GM23338 (cell line): ENCODE measurements around the gene DPH6. TPM values are rescaled to one million over a fixed set of nuclear protein-coding genes. Genes with fewer than 3 reads are reported as not detected.

Experiments used
- ATAC-seq: fragments of 200-7000 bp; cut with Tn5 transposase; 3 replicates; pipeline ENCODE4 v1.9.1; 2020
- DNase-seq: peaks from one replicate; pipeline ENCODE4 v3.0.0-alpha.2; 2015; ENCODE audit warnings: low spot score
- H2AFZ ChIP-seq: fragments of 200-600 bp; sonication (generic); 2 replicates; pipeline ENCODE4 v1.8.0; 2016; ENCODE audit warnings: antibody characterized with exemption, mild to moderate bottlenecking, moderate library complexity
- H3F3A ChIP-seq: fragments of 200-600 bp; sonication (generic); replicated peaks from 2 replicates; pipeline ENCODE4 v1.8.0; 2017; ENCODE audit warnings: antibody characterized with exemption, mixed run types, low read depth
- H3K27ac ChIP-seq: fragments of 200-600 bp; sonication (generic); 2 replicates; pipeline ENCODE4 v1.6.1; 2016; ENCODE audit warnings: low read depth
- H3K27me3 ChIP-seq: fragments of 200-600 bp; sonication (generic); 2 replicates; pipeline ENCODE4 v1.8.0; 2016; ENCODE audit warnings: mild to moderate bottlenecking, mixed run types, moderate library complexity; ENCODE audit not compliant: insufficient read depth
- H3K36me3 ChIP-seq: fragments of 200-600 bp; sonication (generic); 2 replicates; pipeline ENCODE4 v1.8.0; 2016; ENCODE audit warnings: mild to moderate bottlenecking; ENCODE audit not compliant: insufficient read depth
- H3K4me1 ChIP-seq: fragments of 200-600 bp; sonication (generic); 2 replicates; pipeline ENCODE4 v1.8.0; 2016; ENCODE audit warnings: mild to moderate bottlenecking, moderate library complexity; ENCODE audit not compliant: insufficient read depth
- H3K4me2 ChIP-seq: fragments of 200-600 bp; sonication (generic); 2 replicates; pipeline ENCODE4 v1.7.1; 2017; ENCODE audit warnings: mixed run types
- H3K4me3 ChIP-seq: fragments of 200-600 bp; sonication (generic); 2 replicates; pipeline ENCODE4 v1.6.1; 2016; ENCODE audit warnings: mixed run types
- H3K79me2 ChIP-seq: fragments of 200-600 bp; sonication (generic); replicated peaks from 2 replicates; pipeline ENCODE4 v1.8.0; 2017; ENCODE audit warnings: mild to moderate bottlenecking; ENCODE audit not compliant: insufficient read depth
- H3K9me2 ChIP-seq: fragments of 200-600 bp; sonication (generic); 2 replicates; pipeline ENCODE4 v1.8.0; 2017; ENCODE audit not compliant: insufficient read depth
- H4K20me1 ChIP-seq: fragments of 200-600 bp; sonication (generic); replicated peaks from 2 replicates; pipeline ENCODE4 v1.8.0; 2017; ENCODE audit warnings: mild to moderate bottlenecking; ENCODE audit not compliant: insufficient read depth
- H3K27ac Mint-ChIP-seq: 2 replicates; pipeline ENCODE4 v1.8.0; 2020; ENCODE audit warnings: inconsistent platforms, mild to moderate bottlenecking, moderate library complexity, mixed read lengths
- H3K27me3 Mint-ChIP-seq: 3 replicates; pipeline ENCODE4 v1.8.0; 2022; ENCODE audit warnings: low read depth, mild to moderate bottlenecking, moderate library complexity, mixed read lengths, inconsistent platforms; ENCODE audit not compliant: insufficient read depth, poor library complexity
- H3K36me3 Mint-ChIP-seq: 3 replicates; pipeline ENCODE4 v1.8.0; 2021; ENCODE audit warnings: low read depth, mild to moderate bottlenecking, inconsistent platforms, moderate library complexity, mixed read lengths
- H3K4me1 Mint-ChIP-seq: 3 replicates; pipeline ENCODE4 v1.8.0; 2020; ENCODE audit warnings: mild to moderate bottlenecking, inconsistent platforms, mixed read lengths
- H3K4me3 Mint-ChIP-seq: 3 replicates; pipeline ENCODE4 v1.8.0; 2021; ENCODE audit warnings: moderate library complexity, mild to moderate bottlenecking, inconsistent platforms, mixed read lengths
- H3K9me3 Mint-ChIP-seq: 3 replicates; pipeline ENCODE4 v1.8.0; 2020; ENCODE audit warnings: moderate library complexity, mild to moderate bottlenecking, inconsistent platforms, mixed read lengths
- CREB1 ChIP-seq: fragments of 250-450 bp; sonication (Bioruptor Pico); IDR thresholded peaks from 2 replicates; pipeline ENCODE4 v1.5.0; 2020; ENCODE audit warnings: low read depth, mild to moderate bottlenecking, moderate library complexity
- CTCF ChIP-seq, 2 experiments: fragments of 200-600 bp in 1 of 2; sonication (generic) in 1 of 2; conservative IDR thresholded peaks; 2 replicates each; pipeline versions ENCODE4 v1.5.1 to v1.6.1; 2016 to 2017; ENCODE audit warnings: antibody characterized with exemption in 2 of 2, low read depth in 2 of 2, mild to moderate bottlenecking in 2 of 2, moderate library complexity in 1 of 2
- ETS1 ChIP-seq: IDR thresholded peaks from 2 replicates; pipeline ENCODE4 v1.6.1; 2016; ENCODE audit warnings: antibody characterized with exemption
- EZH2 ChIP-seq: fragments of 200-600 bp; sonication (generic); IDR thresholded peaks from one replicate; pipeline ENCODE4 v1.8.0; 2017; ENCODE audit warnings: antibody characterized with exemption, mild to moderate bottlenecking, low read depth; ENCODE audit not compliant: unreplicated experiment
- EZH2phosphoT487 ChIP-seq: fragments of 200-600 bp; sonication (generic); IDR thresholded peaks from one replicate; pipeline ENCODE4 v1.8.1; 2018; ENCODE audit warnings: antibody characterized with exemption; ENCODE audit not compliant: unreplicated experiment
- JUNB ChIP-seq: IDR thresholded peaks from one replicate; pipeline ENCODE4 v1.6.1; 2016; ENCODE audit warnings: antibody characterized with exemption; ENCODE audit not compliant: unreplicated experiment
- NANOG ChIP-seq: IDR thresholded peaks from 2 replicates; pipeline ENCODE4 v1.6.1; 2016; ENCODE audit warnings: antibody characterized with exemption, borderline replicate concordance
- POLR2AphosphoS5 ChIP-seq: IDR thresholded peaks from 2 replicates; pipeline ENCODE4 v1.6.1; 2016; ENCODE audit warnings: antibody characterized with exemption, low read depth
- REST ChIP-seq: IDR thresholded peaks from one replicate; pipeline ENCODE4 v1.6.1; 2018; ENCODE audit warnings: antibody characterized with exemption; ENCODE audit not compliant: unreplicated experiment
- STAT1 ChIP-seq: IDR thresholded peaks from one replicate; pipeline ENCODE4 v1.6.1; 2016; ENCODE audit warnings: antibody characterized with exemption; ENCODE audit not compliant: unreplicated experiment
- ZNF114 ChIP-seq: fragments of 250-450 bp; sonication (Bioruptor Pico); IDR thresholded peaks from 2 replicates; pipeline ENCODE4 v1.5.0; 2020; ENCODE audit warnings: mild to moderate bottlenecking, moderate library complexity
- ZNF331 ChIP-seq: fragments of 250-450 bp; sonication (Bioruptor Pico); IDR thresholded peaks from 2 replicates; pipeline ENCODE4 v1.5.0; 2020; ENCODE audit warnings: low read depth, mild to moderate bottlenecking, moderate library complexity
- polyA plus RNA-seq: library from polyadenylated mRNA; unstranded; fragments of >200 nt; fragmentation: Nextera tagmentation; extraction: Ambion mirVana; gene quantifications from 2 replicates; pipeline ENCODE4 v1.2.1, GENCODE V29; 2016
- total RNA-seq: library from RNA; depleted of rRNA; stranded (reverse); fragments of >200 nt; shearing (Covaris generic); gene quantifications from 2 replicates; pipeline ENCODE4 v1.2.3, GENCODE V29; 2014
- TF ChIP-seq, protein P1 (sequence below): fragments of 250-450 bp; sonication (Bioruptor Pico); IDR thresholded peaks from 2 replicates; pipeline ENCODE4 v1.5.0; 2020; ENCODE audit warnings: mild to moderate bottlenecking, moderate library complexity

The DPH6 gene
- total and polyA plus RNA-seq, 2 experiments from 2014 or later, result 37.9 to 46.9 TPM

- Mint-ChIP-seq H3K4me3 (no peak overlapping the region), H3K36me3 (peaks cover 13% of the 10 kb centered on the region)
Measured at GRCh38 chr15:35376707-35377106, 169.3 kb downstream of the DPH6 start.

More at GRCh38 chr15:35376707-35377106, 169.3 kb downstream of the DPH6 start:
- TF ChIP-seq EZH2 (no peak), ZNF331 (CRISPR knock-in tag) (no peak), REST (no peak), POLR2AphosphoS5 (no peak), STAT1 (no peak), JUNB (no peak), NANOG (no peak), CTCF (conservative IDR thresholded peaks at IDR 0.05; ENCODE audit: low read depth in 2 of 2) (no peak), ETS1 (no peak), CREB1 (CRISPR knock-in tag) (no peak), ZNF114 (CRISPR knock-in tag) (no peak), EZH2phosphoT487 (no peak)
- TF ChIP-seq, protein P1, sequence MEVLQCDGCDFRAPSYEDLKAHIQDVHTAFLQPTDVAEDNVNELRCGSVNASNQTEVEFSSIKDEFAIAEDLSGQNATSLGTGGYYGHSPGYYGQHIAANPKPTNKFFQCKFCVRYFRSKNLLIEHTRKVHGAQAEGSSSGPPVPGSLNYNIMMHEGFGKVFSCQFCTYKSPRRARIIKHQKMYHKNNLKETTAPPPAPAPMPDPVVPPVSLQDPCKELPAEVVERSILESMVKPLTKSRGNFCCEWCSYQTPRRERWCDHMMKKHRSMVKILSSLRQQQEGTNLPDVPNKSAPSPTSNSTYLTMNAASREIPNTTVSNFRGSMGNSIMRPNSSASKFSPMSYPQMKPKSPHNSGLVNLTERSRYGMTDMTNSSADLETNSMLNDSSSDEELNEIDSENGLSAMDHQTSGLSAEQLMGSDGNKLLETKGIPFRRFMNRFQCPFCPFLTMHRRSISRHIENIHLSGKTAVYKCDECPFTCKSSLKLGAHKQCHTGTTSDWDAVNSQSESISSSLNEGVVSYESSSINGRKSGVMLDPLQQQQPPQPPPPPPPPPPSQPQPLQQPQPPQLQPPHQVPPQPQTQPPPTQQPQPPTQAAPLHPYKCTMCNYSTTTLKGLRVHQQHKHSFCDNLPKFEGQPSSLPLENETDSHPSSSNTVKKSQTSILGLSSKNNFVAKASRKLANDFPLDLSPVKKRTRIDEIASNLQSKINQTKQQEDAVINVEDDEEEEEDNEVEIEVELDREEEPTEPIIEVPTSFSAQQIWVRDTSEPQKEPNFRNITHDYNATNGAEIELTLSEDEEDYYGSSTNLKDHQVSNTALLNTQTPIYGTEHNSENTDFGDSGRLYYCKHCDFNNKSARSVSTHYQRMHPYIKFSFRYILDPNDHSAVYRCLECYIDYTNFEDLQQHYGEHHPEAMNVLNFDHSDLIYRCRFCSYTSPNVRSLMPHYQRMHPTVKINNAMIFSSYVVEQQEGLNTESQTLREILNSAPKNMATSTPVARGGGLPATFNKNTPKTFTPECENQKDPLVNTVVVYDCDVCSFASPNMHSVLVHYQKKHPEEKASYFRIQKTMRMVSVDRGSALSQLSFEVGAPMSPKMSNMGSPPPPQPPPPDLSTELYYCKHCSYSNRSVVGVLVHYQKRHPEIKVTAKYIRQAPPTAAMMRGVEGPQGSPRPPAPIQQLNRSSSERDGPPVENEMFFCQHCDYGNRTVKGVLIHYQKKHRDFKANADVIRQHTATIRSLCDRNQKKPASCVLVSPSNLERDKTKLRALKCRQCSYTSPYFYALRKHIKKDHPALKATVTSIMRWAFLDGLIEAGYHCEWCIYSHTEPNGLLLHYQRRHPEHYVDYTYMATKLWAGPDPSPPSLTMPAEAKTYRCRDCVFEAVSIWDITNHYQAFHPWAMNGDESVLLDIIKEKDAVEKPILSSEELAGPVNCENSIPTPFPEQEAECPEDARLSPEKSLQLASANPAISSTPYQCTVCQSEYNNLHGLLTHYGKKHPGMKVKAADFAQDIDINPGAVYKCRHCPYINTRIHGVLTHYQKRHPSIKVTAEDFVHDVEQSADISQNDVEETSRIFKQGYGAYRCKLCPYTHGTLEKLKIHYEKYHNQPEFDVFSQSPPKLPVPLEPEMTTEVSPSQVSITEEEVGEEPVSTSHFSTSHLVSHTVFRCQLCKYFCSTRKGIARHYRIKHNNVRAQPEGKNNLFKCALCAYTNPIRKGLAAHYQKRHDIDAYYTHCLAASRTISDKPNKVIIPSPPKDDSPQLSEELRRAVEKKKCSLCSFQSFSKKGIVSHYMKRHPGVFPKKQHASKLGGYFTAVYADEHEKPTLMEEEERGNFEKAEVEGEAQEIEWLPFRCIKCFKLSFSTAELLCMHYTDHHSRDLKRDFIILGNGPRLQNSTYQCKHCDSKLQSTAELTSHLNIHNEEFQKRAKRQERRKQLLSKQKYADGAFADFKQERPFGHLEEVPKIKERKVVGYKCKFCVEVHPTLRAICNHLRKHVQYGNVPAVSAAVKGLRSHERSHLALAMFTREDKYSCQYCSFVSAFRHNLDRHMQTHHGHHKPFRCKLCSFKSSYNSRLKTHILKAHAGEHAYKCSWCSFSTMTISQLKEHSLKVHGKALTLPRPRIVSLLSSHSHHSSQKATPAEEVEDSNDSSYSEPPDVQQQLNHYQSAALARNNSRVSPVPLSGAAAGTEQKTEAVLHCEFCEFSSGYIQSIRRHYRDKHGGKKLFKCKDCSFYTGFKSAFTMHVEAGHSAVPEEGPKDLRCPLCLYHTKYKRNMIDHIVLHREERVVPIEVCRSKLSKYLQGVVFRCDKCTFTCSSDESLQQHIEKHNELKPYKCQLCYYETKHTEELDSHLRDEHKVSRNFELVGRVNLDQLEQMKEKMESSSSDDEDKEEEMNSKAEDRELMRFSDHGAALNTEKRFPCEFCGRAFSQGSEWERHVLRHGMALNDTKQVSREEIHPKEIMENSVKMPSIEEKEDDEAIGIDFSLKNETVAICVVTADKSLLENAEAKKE (CRISPR knock-in tag), result no peak
- H2AFZ ChIP-seq, result no peak overlapping the region
- no peaks in the 10 kb centered on the region for H3F3A ChIP-seq
- no peaks in the 10 kb centered on the region for H3K27me3 Mint-ChIP-seq
- H3K79me2 ChIP-seq, result no peaks in the 10 kb centered on the region
- DNase-seq (no peak), ATAC-seq (no peak)
- H3K27ac Mint-ChIP-seq, result no peak overlapping the region
- no peaks in the 10 kb centered on the region for H3K27me3 ChIP-seq
- no peaks in the 10 kb centered on the region; the same call in 1 of the 2 replicates for H3K4me1 ChIP-seq
- no peaks in the 10 kb centered on the region for H3K9me2 ChIP-seq
- H3K36me3 ChIP-seq, result no peaks in the 10 kb centered on the region
- H4K20me1 ChIP-seq, result no peaks in the 10 kb centered on the region
- peaks cover 3% of the 10 kb centered on the region; the same call in 2 of the 3 replicates for H3K4me1 Mint-ChIP-seq
- 0 out of 3 replicates have a peak, but pooled peaks cover 3% of the 10 kb centered on the region for H3K9me3 Mint-ChIP-seq
- H3K27ac ChIP-seq, result no peak overlapping the region
- no peak overlapping the region for H3K4me2 ChIP-seq
- H3K4me3 ChIP-seq, result no peak overlapping the region
